GM12873 (cell line): Measurements from ENCODE around the gene PPP2R2B.

Source experiments
- TF ChIP-seq, protein P1 (sequence below): IDR thresholded peaks from 2 replicates; pipeline ENCODE4 v1.5.1; 2012; ENCODE audit warnings: low read depth, mild to moderate bottlenecking, moderate library complexity, low read length, control low read depth; ENCODE audit not compliant: insufficient read depth; ENCODE audit errors: missing control alignments

PPP2R2B gene

GRCh38 chr5:146722361-146722779, 156.2 kb downstream of the PPP2R2B start:
- TF ChIP-seq, protein P1, sequence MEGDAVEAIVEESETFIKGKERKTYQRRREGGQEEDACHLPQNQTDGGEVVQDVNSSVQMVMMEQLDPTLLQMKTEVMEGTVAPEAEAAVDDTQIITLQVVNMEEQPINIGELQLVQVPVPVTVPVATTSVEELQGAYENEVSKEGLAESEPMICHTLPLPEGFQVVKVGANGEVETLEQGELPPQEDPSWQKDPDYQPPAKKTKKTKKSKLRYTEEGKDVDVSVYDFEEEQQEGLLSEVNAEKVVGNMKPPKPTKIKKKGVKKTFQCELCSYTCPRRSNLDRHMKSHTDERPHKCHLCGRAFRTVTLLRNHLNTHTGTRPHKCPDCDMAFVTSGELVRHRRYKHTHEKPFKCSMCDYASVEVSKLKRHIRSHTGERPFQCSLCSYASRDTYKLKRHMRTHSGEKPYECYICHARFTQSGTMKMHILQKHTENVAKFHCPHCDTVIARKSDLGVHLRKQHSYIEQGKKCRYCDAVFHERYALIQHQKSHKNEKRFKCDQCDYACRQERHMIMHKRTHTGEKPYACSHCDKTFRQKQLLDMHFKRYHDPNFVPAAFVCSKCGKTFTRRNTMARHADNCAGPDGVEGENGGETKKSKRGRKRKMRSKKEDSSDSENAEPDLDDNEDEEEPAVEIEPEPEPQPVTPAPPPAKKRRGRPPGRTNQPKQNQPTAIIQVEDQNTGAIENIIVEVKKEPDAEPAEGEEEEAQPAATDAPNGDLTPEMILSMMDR: no peak

- TF ChIP-seq, protein P1: no peak
These were observed 157.3 kb downstream of the PPP2R2B start for GRCh38 chr5:146721073-146721815.

DNA sequence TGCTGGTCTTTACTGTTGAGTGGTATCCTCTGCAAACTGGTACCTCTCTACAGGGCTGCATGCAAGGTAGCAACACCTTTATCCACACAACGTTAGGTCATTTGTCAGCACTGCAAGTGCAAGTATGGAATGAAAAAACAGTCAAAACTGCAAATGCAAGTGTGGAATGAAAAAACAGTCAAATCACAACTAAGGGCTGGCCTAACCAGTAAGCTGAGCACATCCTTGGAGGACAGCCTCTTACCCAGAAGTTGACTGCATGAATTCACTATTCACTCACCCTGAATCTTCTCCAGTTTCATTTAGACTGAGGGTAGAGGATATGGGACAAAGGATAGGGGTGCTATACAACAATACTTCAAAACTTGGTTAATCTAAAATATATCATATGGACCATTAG, 158.4 kb downstream of the PPP2R2B start:
- TF ChIP-seq, protein P1: no peak

GRCh38 chr5:146719179-146719578, 159.4 kb downstream of the PPP2R2B start:
- TF ChIP-seq, protein P1: no peak

DNA sequence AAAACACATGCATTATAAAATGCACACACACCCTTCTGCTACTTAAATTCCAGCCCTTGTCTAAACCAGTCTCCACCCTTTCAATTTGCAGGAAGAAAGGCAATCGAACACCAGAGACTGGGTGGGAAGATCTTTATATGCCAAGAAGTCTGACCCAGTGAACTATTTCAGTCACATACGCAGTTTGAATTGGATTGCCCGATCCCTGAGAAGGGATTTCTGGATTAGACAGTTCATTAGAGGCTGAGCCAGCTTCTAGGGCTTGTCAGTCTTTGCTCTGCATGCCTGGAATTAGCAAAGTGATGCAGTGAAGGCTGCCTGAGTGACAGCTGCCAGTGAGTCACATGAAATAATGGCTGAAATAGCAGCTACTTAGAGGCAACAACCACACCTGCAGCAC, 159.9 kb downstream of the PPP2R2B start:
- TF ChIP-seq, protein P1: no peak

GRCh38 chr5:146717951-146718350, 160.6 kb downstream of the PPP2R2B start:
- TF ChIP-seq, protein P1: no peak

DNA sequence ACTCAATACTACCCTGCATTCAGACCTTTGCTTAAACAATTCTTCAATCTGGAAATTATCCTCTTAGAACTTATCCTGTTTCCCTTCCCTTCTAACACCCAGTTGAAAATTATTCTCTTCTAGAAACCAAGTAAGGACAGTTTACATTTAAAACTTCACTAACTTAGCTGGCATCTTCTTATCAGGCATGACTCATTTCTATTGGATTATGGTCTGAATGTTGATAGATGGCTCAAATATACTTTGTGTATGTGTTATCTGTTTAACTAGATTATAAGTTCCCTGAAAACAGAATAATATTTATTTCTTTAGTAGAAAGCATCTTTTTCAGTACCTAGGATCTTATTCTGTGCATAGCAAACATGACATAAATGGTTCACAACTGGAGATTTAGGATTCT, 161.9 kb downstream of the PPP2R2B start:
- TF ChIP-seq, protein P1: no peak

- TF ChIP-seq, protein P1: no peak
These were observed 168.2 kb downstream of the PPP2R2B start for GRCh38 chr5:146710348-146710747.
